GM19397 (cell line): ENCODE measurements around the gene CPSF4L.

Experiments
- ATAC-seq: cut with Tn5 transposase; IDR thresholded peaks from one replicate; pipeline ENCODE4 v1.9.1; 2021; ENCODE audit warnings: mild to moderate bottlenecking, moderate library complexity; ENCODE audit not compliant: unreplicated experiment

Gene CPSF4L

GRCh38 chr17:73205459-73205961 lies 56.2 kb downstream of the CPSF4L start:
- ATAC-seq = no peak

GRCh38 chr17:73203788-73204479 lies 57.7 kb downstream of the CPSF4L start:
- ATAC-seq = no peak

- ATAC-seq = no peak
Observed at GRCh38 chr17:73203135-73203787, 58.4 kb downstream of the CPSF4L start.

GRCh38 chr17:73201215-73202069 lies 60.2 kb downstream of the CPSF4L start:
- ATAC-seq = no peak

GRCh38 chr17:73200476-73200875 lies 61.2 kb downstream of the CPSF4L start:
- ATAC-seq = no peak

- no peak for ATAC-seq
Observed at GRCh38 chr17:73199751-73200317, 61.8 kb downstream of the CPSF4L start.

GRCh38 chr17:73198930-73199260 lies 62.8 kb downstream of the CPSF4L start:
- no peak for ATAC-seq
